HEK293 (cell line): ENCODE data around the gene CLEC4G.

Source experiments
- ZNF266 ChIP-seq: fragments of 450-650 bp; formaldehyde crosslinking; IDR thresholded peaks from 2 replicates; pipeline ENCODE4 v1.5.1; 2016; ENCODE audit warnings: missing biosample characterization, missing genetic modification characterization, low read depth
- ZNF350 ChIP-seq: fragments of 450-650 bp; formaldehyde crosslinking; IDR thresholded peaks from 2 replicates; pipeline ENCODE4 v1.5.0; 2017; ENCODE audit warnings: missing biosample characterization, mild to moderate bottlenecking, missing genetic modification characterization
- ZNF624 ChIP-seq: fragments of 450-650 bp; formaldehyde crosslinking; IDR thresholded peaks from 2 replicates; pipeline ENCODE4 v1.5.1; 2017; ENCODE audit warnings: missing biosample characterization, missing genetic modification characterization
- TF ChIP-seq, protein P1 (sequence below): fragments of 450-650 bp; formaldehyde crosslinking; IDR thresholded peaks from 2 replicates; pipeline ENCODE4 v1.5.1; 2016; ENCODE audit warnings: missing biosample characterization, missing genetic modification characterization
- TF ChIP-seq, protein P2 (sequence below): fragments of 450-650 bp; formaldehyde crosslinking; IDR thresholded peaks from 2 replicates; pipeline ENCODE4 v1.5.1; 2017; ENCODE audit warnings: missing biosample characterization, missing genetic modification characterization

DNA sequence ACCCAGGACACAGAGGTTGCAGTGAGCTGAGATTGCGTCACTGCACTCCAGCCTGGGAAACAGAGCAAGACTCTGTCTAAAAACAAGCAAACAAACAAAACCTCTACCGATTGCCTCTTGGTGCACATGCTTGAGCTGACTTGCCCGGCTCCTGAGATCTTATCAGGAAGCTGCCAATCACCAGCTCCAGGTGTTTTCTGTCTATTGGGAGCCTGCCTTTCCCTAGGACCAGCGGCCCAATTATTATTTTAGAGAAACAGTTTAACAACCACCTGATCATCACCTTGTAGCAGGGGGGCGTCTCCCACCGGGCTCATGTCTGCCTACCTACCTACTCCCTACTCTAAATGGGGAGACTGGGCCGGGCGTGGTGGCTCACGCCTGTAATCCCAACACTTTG, 41.9 kb upstream of the CLEC4G start:
- TF ChIP-seq, protein P1, sequence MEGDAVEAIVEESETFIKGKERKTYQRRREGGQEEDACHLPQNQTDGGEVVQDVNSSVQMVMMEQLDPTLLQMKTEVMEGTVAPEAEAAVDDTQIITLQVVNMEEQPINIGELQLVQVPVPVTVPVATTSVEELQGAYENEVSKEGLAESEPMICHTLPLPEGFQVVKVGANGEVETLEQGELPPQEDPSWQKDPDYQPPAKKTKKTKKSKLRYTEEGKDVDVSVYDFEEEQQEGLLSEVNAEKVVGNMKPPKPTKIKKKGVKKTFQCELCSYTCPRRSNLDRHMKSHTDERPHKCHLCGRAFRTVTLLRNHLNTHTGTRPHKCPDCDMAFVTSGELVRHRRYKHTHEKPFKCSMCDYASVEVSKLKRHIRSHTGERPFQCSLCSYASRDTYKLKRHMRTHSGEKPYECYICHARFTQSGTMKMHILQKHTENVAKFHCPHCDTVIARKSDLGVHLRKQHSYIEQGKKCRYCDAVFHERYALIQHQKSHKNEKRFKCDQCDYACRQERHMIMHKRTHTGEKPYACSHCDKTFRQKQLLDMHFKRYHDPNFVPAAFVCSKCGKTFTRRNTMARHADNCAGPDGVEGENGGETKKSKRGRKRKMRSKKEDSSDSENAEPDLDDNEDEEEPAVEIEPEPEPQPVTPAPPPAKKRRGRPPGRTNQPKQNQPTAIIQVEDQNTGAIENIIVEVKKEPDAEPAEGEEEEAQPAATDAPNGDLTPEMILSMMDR (tag by site-specific recombination): no peak
- TF ChIP-seq ZNF266 (tag by site-specific recombination) (no peak), ZNF350 (no peak), ZNF624 (tag by site-specific recombination) (no peak)
- TF ChIP-seq, protein P2, sequence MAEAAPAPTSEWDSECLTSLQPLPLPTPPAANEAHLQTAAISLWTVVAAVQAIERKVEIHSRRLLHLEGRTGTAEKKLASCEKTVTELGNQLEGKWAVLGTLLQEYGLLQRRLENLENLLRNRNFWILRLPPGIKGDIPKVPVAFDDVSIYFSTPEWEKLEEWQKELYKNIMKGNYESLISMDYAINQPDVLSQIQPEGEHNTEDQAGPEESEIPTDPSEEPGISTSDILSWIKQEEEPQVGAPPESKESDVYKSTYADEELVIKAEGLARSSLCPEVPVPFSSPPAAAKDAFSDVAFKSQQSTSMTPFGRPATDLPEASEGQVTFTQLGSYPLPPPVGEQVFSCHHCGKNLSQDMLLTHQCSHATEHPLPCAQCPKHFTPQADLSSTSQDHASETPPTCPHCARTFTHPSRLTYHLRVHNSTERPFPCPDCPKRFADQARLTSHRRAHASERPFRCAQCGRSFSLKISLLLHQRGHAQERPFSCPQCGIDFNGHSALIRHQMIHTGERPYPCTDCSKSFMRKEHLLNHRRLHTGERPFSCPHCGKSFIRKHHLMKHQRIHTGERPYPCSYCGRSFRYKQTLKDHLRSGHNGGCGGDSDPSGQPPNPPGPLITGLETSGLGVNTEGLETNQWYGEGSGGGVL (tag by site-specific recombination): no peak
